Activated naive CD8-positive, alpha-beta T cell treated with anti-CD3 and anti-CD28 coated beads, Interleukin-2, amount 10 ng/mL, durations not matched to agents 7 days and 5 days (primary cell): ENCODE results near the gene CEP131. TPM values are rescaled to one million over a fixed set of nuclear protein-coding genes. Genes with fewer than 3 reads are reported as not detected.

ENCODE experiments used
- ATAC-seq: fragments of 150-1000 bp; cut with Tn5 transposase; one replicate; pipeline ENCODE4 v1.10.0; 2021; ENCODE audit warnings: low read depth, moderate library complexity
- POLR2A ChIA-PET: fragments of 350-600 bp; sonication (Branson Sonifier 250); formaldehyde crosslinking; loops from one replicate; lab custom pipeline; 2021; ENCODE audit warnings: antibody characterized with exemption; lab: Charles Lee
- DNase-seq: peaks from one replicate; pipeline ENCODE4 v3.0.0; 2021
- H3K27ac Mint-ChIP-seq: one replicate; pipeline ENCODE4 v1.8.0; 2022; ENCODE audit warnings: mild to moderate bottlenecking, mixed read lengths
- H3K27me3 Mint-ChIP-seq: one replicate; pipeline ENCODE4 v1.8.0; 2022; ENCODE audit warnings: mild to moderate bottlenecking, moderate library complexity, mixed read lengths
- H3K36me3 Mint-ChIP-seq: one replicate; pipeline ENCODE4 v1.8.0; 2021; ENCODE audit warnings: mild to moderate bottlenecking, mixed read lengths
- H3K4me1 Mint-ChIP-seq: one replicate; pipeline ENCODE4 v1.8.0; 2021; ENCODE audit warnings: mixed read lengths
- H3K4me3 Mint-ChIP-seq: one replicate; pipeline ENCODE4 v1.8.0; 2022; ENCODE audit warnings: mild to moderate bottlenecking, moderate library complexity, mixed read lengths
- H3K9me3 Mint-ChIP-seq: one replicate; pipeline ENCODE4 v1.8.0; 2021; ENCODE audit warnings: mixed read lengths
- total RNA-seq, 2 experiments: library from RNA; stranded (reverse); gene quantifications; one replicate each; pipeline ENCODE4 v1.2.3, GENCODE V29; 2021

Gene CEP131
- total RNA-seq, 2 experiments from 2014 or later, result 18.4 to 20.7 TPM

DNA sequence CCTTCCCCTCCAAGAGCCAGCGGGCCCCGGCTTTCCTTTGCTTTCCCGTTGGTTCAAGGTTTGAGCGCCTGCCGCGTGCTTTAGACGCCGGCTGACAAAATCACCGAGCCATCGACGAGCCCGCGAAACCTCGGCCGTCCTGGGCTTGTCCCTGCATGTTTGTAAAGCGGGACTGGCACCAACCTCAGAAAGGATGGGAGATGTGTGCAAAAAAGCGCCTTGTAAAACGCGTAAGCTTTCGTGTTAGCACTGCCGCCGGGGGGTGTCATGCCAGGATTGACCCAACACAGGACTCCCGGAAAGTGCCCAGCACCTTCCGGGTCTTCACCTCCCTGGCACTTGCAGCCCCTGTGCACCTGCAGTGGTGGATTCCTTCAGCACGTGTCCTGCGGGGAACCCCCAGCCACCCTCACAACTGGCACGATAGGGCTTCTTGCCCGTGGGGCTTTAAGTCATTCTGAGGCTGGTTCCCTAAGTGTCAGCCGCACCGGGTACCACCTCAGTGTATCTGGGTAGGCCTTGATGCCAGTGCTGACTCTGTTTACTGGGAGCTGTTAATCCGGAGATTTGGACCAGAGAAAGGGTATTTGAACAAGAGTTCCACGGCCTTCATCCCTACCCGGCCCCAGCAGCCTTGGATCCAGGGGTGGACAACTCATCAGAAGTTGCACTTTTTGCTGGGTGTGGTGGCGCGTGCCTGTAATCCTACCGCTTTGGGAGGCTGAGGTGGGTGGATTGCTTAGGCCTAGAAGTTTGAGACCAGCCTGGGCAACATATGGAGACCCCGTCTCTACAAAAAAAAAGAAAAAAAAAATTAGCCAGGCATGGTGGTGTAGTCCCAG lies 17.2 kb upstream of the CEP131 start:
- ATAC-seq, result no peak
- Mint-ChIP-seq H3K9me3 (no peaks in the 10 kb centered on the region), H3K36me3 (peaks cover 5% of the 10 kb centered on the region), H3K27ac (peak overlapping the region; percentile 91), H3K4me3 (peak overlapping the region; percentile 93), H3K4me1 (peaks cover 30% of the 10 kb centered on the region), H3K27me3 (no peaks in the 10 kb centered on the region)
- peak; percentile 53 for DNase-seq
- POLR2A ChIA-PET, result interaction anchor here (0.6 to 2.4 kb wide), 8 partner anchors 13 to 1174 kb away, joined by 3 to 26 read pairs (median 4); partner anchors contain the start of genes CEP131, FAAP100 and SLC38A10

DNA sequence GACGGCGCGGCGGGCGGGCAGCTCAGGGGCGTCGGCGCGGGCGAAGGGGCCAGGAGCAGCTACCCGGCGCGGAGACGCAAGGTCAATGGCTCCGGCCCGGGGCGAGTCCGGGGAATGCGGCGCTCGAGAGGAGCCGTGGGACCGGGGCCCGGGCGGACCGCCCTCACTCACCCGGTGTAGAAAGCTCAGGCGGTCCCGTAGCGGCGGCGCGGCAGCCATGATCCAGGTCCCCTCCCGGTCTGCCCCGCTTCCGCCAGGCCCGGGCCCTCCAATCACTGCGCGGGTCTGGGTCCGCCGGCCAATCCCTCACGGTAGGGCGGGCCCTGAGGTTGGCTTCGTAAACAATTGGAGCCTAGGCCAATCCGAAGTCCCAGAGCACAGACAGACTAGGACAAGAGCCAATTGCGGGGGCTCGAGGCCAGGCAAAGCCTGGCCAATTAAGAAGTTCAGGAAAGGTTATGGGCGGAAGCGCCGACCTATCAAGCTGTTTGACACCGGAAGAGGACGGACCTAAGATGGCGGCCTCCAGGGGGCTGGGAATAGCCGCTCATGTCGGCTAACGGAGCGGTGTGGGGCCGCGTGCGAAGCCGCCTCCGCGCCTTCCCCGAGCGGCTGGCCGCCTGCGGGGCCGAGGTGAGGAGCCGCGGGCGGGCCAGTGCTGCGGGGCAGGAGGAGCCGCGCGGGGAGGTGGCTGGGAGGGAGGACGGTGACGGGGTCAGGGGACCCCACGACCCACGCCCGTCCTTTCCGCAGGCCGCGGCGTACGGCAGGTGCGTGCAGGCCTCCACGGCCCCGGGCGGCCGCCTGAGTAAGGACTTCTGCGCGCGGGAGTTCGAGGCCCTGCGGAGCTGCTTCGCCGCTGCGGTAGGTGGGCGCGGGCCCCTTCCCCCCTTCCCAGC lies 16.3 kb upstream of the CEP131 start, which contains the start of the genes NDUFAF8 and TEPSIN:
Gene NDUFAF8, plus strand, starts transcription at position 504 of the 899 bp plus-strand sequence. Its CDS starts 46 bp downstream, at position 550.
Gene TEPSIN, minus strand, starts transcription at position 241 of the 899 bp plus-strand sequence. Its CDS starts 22 bp downstream, at position 219.
- no peaks in the 10 kb centered on the region for H3K27me3 Mint-ChIP-seq
- peaks cover 5% of the 10 kb centered on the region for H3K36me3 Mint-ChIP-seq
- peak; percentile 98 for ATAC-seq
- H3K9me3 Mint-ChIP-seq, result no peaks in the 10 kb centered on the region
- H3K27ac Mint-ChIP-seq, result peak within 1 kb of the TSS; percentile 91
- DNase-seq, result peak; percentile 93
- H3K4me3 Mint-ChIP-seq, result peak within 1 kb of the TSS; percentile 93
- H3K4me1 Mint-ChIP-seq, result peaks cover 31% of the 10 kb centered on the region
- POLR2A ChIA-PET, result interaction anchor here (0.6 to 2.4 kb wide), 11 partner anchors 12 to 898 kb away, joined by 3 to 26 read pairs (median 4); partner anchors contain the start of genes CEP131, FAAP100 and SLC38A10

- DNase-seq (no peak), ATAC-seq (no peak)
- no peak overlapping the region for H3K27ac Mint-ChIP-seq
- peaks cover 31% of the 10 kb centered on the region for H3K4me1 Mint-ChIP-seq
- peak overlapping the region; percentile 88 for H3K4me3 Mint-ChIP-seq
- POLR2A ChIA-PET, result interaction anchor here (0.6 to 2.4 kb wide), 10 partner anchors 11 to 314 kb away, joined by 3 to 26 read pairs (median 4); partner anchors contain the start of genes CEP131, FAAP100 and SLC38A10
- no peaks in the 10 kb centered on the region for H3K9me3 Mint-ChIP-seq
- H3K27me3 Mint-ChIP-seq, result no peaks in the 10 kb centered on the region
- H3K36me3 Mint-ChIP-seq, result peaks cover 5% of the 10 kb centered on the region
Observed at GRCh38 chr17:81238490-81238814, 15.7 kb upstream of the CEP131 start.

DNA sequence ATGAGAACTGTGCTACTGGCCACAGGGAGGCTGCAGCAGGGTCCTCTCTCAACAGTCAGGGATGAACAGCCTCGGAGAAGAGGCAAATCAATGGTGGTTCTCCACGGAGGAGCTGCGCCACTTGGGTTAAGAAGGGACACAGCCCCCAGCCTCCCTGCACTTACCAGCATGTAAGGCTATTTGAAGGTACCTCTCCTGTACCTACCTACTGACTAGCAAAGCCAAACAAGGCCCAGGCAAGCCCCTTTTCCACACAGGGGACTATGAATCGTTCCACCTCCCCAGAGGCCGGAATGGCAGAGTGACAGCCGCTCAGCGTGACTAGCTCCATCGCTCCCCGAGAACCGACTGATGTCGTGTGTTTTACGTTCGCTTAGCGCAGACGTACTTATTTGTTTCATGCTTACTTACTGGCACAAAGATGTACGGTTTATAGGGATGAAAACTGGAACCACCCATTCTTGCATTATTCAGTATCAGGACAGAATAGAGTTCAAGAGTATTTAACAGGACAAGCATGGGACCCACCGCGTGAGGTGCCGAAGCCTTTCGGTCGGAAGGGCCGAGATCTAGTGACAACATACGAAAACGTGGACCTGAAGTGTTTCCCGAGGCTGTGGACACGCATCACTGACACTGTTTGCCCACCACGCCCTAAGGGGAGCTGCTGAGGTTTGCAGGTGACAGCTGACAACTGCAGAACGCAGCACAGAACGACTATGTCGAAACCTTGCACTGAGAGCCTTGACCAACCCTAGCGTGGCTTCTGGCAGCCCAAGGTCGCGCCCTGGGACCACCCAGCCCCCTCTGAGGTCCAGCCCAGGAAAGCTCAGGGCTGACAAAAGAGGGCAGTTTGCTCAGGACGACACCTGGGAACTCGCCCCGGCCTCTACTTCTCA lies 15.1 kb upstream of the CEP131 start:
- H3K4me1 Mint-ChIP-seq, result peaks cover 31% of the 10 kb centered on the region
- H3K36me3 Mint-ChIP-seq, result peaks cover 5% of the 10 kb centered on the region
- peak overlapping the region; percentile 88 for H3K4me3 Mint-ChIP-seq
- no peak overlapping the region for H3K27ac Mint-ChIP-seq
- DNase-seq (no peak), ATAC-seq (no peak)
- no peaks in the 10 kb centered on the region for H3K27me3 Mint-ChIP-seq
- no peaks in the 10 kb centered on the region for H3K9me3 Mint-ChIP-seq
- POLR2A ChIA-PET, result interaction anchor here (0.6 to 2.4 kb wide), 5 partner anchors 13 to 271 kb away, joined by 3 to 26 read pairs (median 4); partner anchors contain the start of gene CEP131

DNA sequence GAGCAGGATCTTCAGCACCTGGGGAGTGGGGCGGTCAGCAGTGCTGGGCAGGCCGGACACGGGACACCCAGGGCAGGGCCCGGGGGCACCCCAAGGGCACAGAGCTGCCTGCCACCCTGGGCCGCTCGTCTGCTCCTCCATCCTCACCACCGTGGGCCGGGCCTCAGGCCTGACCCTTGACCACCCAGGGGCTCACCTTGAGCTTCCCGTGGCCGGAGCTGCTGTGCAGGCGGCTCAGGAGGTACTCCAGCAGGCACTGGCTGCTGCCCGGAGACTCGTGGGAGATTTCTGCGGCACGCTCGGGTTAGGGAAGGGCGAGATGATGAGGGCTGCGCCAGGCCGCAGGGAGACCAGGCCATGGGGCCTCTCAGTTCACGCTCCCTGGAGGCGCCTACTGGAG lies 14.0 kb upstream of the CEP131 start:
- Mint-ChIP-seq H3K36me3 (peaks cover 2% of the 10 kb centered on the region), H3K9me3 (no peaks in the 10 kb centered on the region), H3K27ac (no peak overlapping the region), H3K4me1 (peaks cover 27% of the 10 kb centered on the region), H3K27me3 (no peaks in the 10 kb centered on the region), H3K4me3 (no peak overlapping the region)
- DNase-seq (no peak), ATAC-seq (no peak)
- POLR2A ChIA-PET, result no interaction called here

DNA sequence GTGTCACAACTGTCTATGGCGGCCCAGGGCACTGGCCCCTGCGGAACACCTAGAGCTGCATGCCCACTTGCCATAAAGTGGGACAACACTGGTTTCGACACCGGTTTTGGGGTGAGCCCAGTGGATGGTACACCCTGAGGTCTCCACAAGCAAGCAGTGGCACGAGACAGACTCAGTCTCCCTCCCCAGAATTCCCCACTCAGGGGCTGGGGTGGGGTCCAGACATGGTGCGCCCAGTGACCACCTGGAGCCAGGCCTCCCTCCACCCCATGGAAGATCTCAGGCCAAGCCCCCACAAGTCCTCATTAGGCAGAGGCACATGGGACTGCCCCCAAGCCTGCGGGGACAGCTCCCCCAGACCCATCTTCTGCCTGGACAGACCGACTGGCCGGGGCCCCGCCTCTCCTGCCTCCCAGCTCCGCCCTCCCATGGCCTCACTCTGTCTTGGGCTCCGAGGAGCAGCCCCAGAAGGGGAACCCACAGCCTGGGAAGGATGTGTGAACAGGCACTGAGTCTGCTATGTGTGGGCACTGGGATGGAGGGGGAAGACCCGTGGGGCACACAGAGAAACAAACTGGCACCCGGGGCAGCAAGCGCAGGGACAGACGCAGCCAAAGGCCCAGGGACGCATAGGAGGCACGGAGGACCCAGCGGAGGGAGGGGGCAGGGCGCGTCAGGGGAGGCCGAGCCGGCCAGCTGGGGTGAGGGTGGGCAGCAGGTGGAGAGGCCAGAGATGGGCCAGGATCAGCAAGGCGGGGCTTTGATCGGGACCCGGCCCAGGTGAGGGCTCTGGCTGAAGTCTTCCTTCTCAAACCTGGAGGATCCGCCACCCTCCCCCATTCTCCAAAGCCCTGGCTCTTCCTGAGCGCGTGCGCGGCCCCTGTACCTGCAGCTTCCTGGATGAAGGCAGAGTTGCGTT lies 13.3 kb upstream of the CEP131 start:
- POLR2A ChIA-PET, result no interaction called here
- Mint-ChIP-seq H3K4me3 (peak overlapping the region; percentile 55), H3K36me3 (peaks cover 2% of the 10 kb centered on the region), H3K27ac (no peak overlapping the region), H3K9me3 (no peaks in the 10 kb centered on the region), H3K4me1 (peaks cover 24% of the 10 kb centered on the region), H3K27me3 (no peaks in the 10 kb centered on the region)
- ATAC-seq (no peak), DNase-seq (no peak)

DNA sequence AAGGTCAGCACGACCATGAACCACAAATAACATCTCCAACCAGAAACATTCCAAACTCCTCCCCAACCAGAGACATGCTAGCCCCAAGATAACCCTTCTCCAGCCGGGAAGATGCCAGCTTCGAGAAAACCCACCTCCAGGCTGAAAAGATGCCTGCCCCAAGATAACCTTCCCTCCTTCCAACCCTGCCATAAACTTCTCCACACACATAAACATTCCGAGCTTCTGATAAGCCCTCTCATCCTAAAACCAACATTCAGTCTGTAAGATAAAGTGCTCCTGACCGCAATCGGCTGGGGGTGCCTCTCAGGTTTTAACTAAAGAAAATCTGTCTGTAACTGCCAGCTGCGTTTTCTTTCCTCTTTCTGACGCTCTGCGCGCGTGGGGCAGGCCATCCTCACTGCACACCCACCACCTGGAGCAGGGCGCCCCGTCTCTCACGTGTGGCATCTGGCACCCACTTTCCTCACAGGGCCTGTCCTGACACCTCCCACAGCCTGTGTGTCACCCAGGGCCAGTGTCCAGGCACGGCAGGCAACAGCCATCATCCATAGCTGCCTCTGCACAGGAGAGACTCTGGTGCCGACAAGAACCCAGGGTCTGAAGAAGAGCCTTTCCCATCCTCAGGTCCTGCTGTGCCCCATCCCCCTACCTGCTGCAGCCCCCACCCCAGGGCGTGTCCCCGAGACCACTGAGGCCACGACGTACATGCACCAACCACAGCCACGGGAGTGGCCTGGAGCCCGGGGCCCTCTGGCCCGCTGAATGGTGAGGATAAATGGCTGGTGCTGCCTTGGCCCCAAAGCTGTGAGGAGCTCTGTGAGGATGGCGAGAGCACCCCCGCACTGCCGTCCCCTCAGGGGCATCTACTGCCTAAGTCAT lies 12.4 kb upstream of the CEP131 start:
- no peaks in the 10 kb centered on the region for H3K9me3 Mint-ChIP-seq
- POLR2A ChIA-PET, result interaction anchor here (0.7 to 1.3 kb wide), 2 partner anchors 12 to 118 kb away, joined by 3 to 4 read pairs; partner anchors contain the start of gene CEP131

GRCh38 chr17:81234506-81234855 lies 11.7 kb upstream of the CEP131 start:
- H3K9me3 Mint-ChIP-seq, result no peaks in the 10 kb centered on the region
- H3K27ac Mint-ChIP-seq, result no peak overlapping the region
- H3K36me3 Mint-ChIP-seq, result peaks cover 12% of the 10 kb centered on the region
- no peaks in the 10 kb centered on the region for H3K27me3 Mint-ChIP-seq
- peaks cover 15% of the 10 kb centered on the region for H3K4me1 Mint-ChIP-seq
- POLR2A ChIA-PET, result interaction anchor here (0.7 to 1.3 kb wide), 2 partner anchors 12 to 118 kb away, joined by 3 to 4 read pairs; partner anchors contain the start of gene CEP131
- ATAC-seq (no peak), DNase-seq (no peak)
- no peak overlapping the region for H3K4me3 Mint-ChIP-seq

More for the DNA sequence above, 12.4 kb upstream of the CEP131 start:
- Mint-ChIP-seq H3K27me3 (no peaks in the 10 kb centered on the region), H3K27ac (no peak overlapping the region), H3K36me3 (peaks cover 6% of the 10 kb centered on the region), H3K4me3 (no peak overlapping the region), H3K4me1 (peaks cover 16% of the 10 kb centered on the region)
- ATAC-seq (no peak), DNase-seq (no peak)

GRCh38 chr17:81233811-81234505 lies 11.2 kb upstream of the CEP131 start:
- no peak for DNase-seq
- Mint-ChIP-seq H3K27me3 (no peaks in the 10 kb centered on the region), H3K27ac (no peak overlapping the region), H3K36me3 (peaks cover 12% of the 10 kb centered on the region), H3K4me1 (peaks cover 15% of the 10 kb centered on the region), H3K9me3 (no peaks in the 10 kb centered on the region), H3K4me3 (no peak overlapping the region)
- ATAC-seq, result no peak
- POLR2A ChIA-PET, result interaction anchor here (1.3 kb wide), 1 partner anchor 11 kb away, joined by 4 read pairs; the partner anchor contains the start of gene CEP131

GRCh38 chr17:81233316-81233715 lies 10.6 kb upstream of the CEP131 start:
- POLR2A ChIA-PET, result no interaction called here

More at GRCh38 chr17:81233316-81233715, 10.6 kb upstream of the CEP131 start:
- ATAC-seq (no peak), DNase-seq (no peak)
- Mint-ChIP-seq H3K9me3 (no peaks in the 10 kb centered on the region), H3K4me3 (no peak overlapping the region), H3K27me3 (no peaks in the 10 kb centered on the region), H3K36me3 (peaks cover 12% of the 10 kb centered on the region), H3K27ac (no peak overlapping the region), H3K4me1 (peaks cover 15% of the 10 kb centered on the region)
